ENCODE measurements around the gene FAHD2A.
"Not testable (repeated sequence)": the region's sequence is repeated elsewhere in the genome, so short reads cannot be mapped to it uniquely, and the experiment has no call there.

Gene FAHD2A

GRCh38 chr2:95435872-95436209 lies 33.3 kb downstream of the FAHD2A start:
- not testable (repeated sequence) for DNase-seq (ENCODE audit: low read depth)

GRCh38 chr2:95442474-95443099 lies 40.1 kb downstream of the FAHD2A start:
- not testable (repeated sequence) for DNase-seq (ENCODE audit: low read depth)

GRCh38 chr2:95445317-95445716 lies 42.8 kb downstream of the FAHD2A start:
- not testable (repeated sequence) for DNase-seq (ENCODE audit: low read depth)

GRCh38 chr2:95463292-95463691 lies 60.8 kb downstream of the FAHD2A start:
- DNase-seq (ENCODE audit: low read depth), result not testable (repeated sequence)

Data from stimulated activated CD8-positive, alpha-beta memory T cell treated with anti-CD3 and anti-CD28 coated beads, Interleukin-15, amount 100 ng/mL, for 24 hours (primary cell).